Measurements from ENCODE around the gene CAMTA1. TPM values are rescaled to one million over a fixed set of nuclear protein-coding genes. Genes with fewer than 3 reads are reported as not detected.

CAMTA1 gene
- total and polyA plus RNA-seq, 8 donors, result 13.0 to 54.2 (median 23.6) TPM

DNA sequence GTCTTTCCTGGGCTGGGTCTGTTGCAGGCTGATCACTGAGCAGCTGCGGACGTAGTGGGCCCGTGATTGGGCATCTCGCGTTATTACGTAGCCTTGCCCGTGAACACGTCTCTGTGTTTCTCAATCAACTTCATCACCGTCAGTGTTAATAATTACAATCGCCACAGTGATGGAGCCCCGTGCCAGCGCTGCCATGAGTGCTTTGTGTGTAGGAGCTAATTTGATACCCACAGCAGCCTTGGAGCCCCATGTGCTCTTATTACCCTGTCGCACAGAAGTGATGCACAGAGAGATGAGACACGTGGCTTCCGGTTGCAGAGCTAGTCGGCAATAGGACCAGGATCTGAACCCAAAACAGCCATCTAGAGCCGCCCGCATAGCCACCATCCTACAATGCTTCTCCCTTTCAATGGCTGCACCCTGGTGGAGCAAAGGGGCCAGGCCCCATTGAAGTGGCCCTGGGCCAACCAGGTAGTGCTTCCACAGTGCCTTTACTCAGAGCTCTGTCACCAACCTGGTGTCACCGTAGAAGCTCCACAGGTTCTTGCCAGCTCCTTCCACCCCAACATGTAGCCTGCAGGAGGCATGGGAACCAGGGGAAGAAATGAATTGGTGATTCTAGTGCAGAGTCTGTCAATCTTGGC, 587.3 kb downstream of the CAMTA1 start:
- no peak for DNase-seq
- Histone ChIP-seq H3K27me3 (no peaks in the 10 kb centered on the region), H3K9me3 (no peaks in the 10 kb centered on the region), H3K36me3 (no peaks in the 10 kb centered on the region), H3K4me1 (no peaks in the 10 kb centered on the region), H3K4me3 (no peak overlapping the region), H3K27ac (no peak overlapping the region)
- no peak for ATAC-seq
- intact Hi-C loops (cut with DNase I), result no loop called here
- no peak for TF ChIP-seq CTCF (IDR thresholded peaks at IDR 0.05)
- FAIRE-seq, result no peak
- WGBS, 2 donors, result 86 to 88% methylated on average over 19 of the region's 19 CpGs

GRCh38 chr1:7373251-7373650, 588.0 kb downstream of the CAMTA1 start:
- no peak for ATAC-seq
- no peak overlapping the region for H3K4me3 ChIP-seq
- no peak overlapping the region for H3K27ac ChIP-seq
- H3K9me3 ChIP-seq, result no peaks in the 10 kb centered on the region
- DNase-seq, result no peak
- no peaks in the 10 kb centered on the region for H3K27me3 ChIP-seq
- intact Hi-C loops (cut with DNase I), result no loop called here
- no peaks in the 10 kb centered on the region for H3K4me1 ChIP-seq
- TF ChIP-seq CTCF (IDR thresholded peaks at IDR 0.05), result no peak
- 76 to 86% methylated on average over 11 of the region's 11 CpGs for WGBS, 2 donors
- FAIRE-seq, result no peak
- no peaks in the 10 kb centered on the region for H3K36me3 ChIP-seq

GRCh38 chr1:7373876-7374562, 588.8 kb downstream of the CAMTA1 start:
- H3K9me3 ChIP-seq, result no peaks in the 10 kb centered on the region
- H3K36me3 ChIP-seq, result no peaks in the 10 kb centered on the region
- no peak overlapping the region for H3K4me3 ChIP-seq
- ATAC-seq (no peak), DNase-seq (no peak), FAIRE-seq (no peak)
- 39 to 40% methylated on average over 14 of the region's 14 CpGs for WGBS, 2 donors
- H3K27me3 ChIP-seq, result no peaks in the 10 kb centered on the region
- H3K27ac ChIP-seq, result no peak overlapping the region
- no peaks in the 10 kb centered on the region for H3K4me1 ChIP-seq
- intact Hi-C loops (cut with DNase I), result no loop called here
- no peak for TF ChIP-seq CTCF (IDR thresholded peaks at IDR 0.05)

- DNase-seq, result peak in 1 of 6 donors; percentile 1
- no peak for ATAC-seq
- Histone ChIP-seq H3K4me1 (no peaks in the 10 kb centered on the region), H3K27ac (no peak overlapping the region), H3K4me3 (no peak overlapping the region), H3K27me3 (no peaks in the 10 kb centered on the region), H3K9me3 (no peaks in the 10 kb centered on the region), H3K36me3 (no peaks in the 10 kb centered on the region)
- WGBS, 2 donors, result 89 to 94% methylated on average over 12 of the region's 12 CpGs
- intact Hi-C loops (cut with DNase I), result no loop called here
- FAIRE-seq, result no peak
- no peak for TF ChIP-seq CTCF (IDR thresholded peaks at IDR 0.05)
Measured at GRCh38 chr1:7374563-7375160, 589.4 kb downstream of the CAMTA1 start.

DNA sequence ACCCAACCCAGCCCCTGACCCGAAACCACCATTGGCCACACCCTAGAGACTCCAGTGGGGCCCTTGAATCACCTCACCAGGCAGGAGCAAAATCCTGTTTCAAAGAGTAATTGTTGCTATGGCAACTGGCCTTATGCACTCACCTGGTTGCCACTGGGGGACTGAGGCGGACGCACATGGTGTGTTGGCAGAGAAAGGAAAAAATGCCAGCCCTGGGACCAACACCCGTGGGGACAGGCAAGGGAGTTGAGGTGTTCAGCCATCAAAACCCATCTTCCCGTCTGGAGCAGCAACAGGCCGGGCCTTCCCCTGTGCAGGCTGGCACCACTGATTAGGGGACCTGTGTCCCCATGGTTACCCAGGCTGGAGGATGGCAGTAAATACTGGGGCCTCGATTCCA, 590.1 kb downstream of the CAMTA1 start:
- H3K36me3 ChIP-seq, result no peaks in the 10 kb centered on the region
- DNase-seq (no peak), ATAC-seq (no peak), FAIRE-seq (no peak)
- H3K4me1 ChIP-seq, result no peaks in the 10 kb centered on the region
- intact Hi-C loops (cut with DNase I), result no loop called here
- no peak for TF ChIP-seq CTCF (IDR thresholded peaks at IDR 0.05)
- 83 to 89% methylated on average over 7 of the region's 7 CpGs for WGBS, 2 donors
- H3K27me3 ChIP-seq, result no peaks in the 10 kb centered on the region
- no peak overlapping the region for H3K4me3 ChIP-seq
- H3K27ac ChIP-seq, result no peak overlapping the region
- no peaks in the 10 kb centered on the region for H3K9me3 ChIP-seq
